ENCODE results near the gene ARGLU1.

ARGLU1 gene

DNA sequence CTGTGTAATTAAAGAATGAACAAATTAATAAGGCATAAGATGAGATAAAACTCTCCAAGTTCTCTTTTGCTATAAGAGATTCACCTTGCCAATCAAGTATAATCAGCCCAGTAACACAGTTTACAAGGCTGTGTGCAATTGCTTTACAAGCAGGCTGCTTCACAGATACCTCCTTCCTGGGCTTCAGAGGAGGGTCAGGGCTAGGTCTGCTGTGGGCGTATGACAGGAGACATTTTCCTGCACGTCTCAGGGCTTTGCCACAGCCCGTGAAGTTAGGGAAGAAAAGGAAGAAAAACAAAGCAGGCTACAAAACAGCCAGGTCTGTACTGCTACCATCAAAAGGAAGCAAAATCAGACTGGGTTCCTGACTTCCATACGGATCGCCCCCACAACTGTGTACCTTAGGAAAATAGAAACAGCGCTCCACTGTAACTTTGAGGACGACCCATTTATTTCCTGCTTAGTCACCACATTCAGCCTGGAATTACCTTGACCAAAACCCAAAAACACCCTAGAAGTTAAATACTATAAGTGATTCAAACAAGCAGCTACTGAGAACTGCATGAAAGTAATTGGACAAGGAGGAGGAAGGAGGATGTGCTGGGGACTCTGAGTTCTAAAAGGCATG is 44.9 kb downstream of the ARGLU1 start:
- DNase-seq: no peak

DNA sequence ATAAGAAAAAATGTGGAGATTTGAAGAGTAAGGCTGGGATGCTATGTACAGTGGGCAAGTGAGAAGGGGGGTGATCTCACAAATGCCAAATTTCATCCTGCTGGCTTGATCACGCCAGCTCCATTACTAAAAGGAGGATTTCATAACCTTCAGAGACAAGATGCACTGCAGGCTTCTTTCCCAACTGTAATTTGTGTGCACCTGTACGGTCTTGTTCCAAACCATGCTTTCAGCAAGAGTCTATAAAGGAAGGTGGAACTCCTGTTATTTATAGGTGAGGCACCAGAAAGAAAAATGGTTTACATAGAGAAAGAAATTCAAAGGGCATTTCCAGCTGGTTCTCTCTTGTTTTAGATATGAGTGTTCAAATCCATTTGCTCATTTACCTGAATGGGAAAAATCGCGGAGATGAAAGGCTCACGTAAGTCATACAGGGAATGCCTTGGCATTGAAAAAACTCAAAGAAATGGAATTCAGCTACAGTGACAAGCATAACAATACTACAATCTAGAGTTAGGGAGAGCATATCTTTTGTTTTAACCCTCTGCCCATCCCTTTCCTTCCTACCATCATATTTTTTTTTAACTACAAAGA is 45.7 kb downstream of the ARGLU1 start:
- no peak for DNase-seq

DNA sequence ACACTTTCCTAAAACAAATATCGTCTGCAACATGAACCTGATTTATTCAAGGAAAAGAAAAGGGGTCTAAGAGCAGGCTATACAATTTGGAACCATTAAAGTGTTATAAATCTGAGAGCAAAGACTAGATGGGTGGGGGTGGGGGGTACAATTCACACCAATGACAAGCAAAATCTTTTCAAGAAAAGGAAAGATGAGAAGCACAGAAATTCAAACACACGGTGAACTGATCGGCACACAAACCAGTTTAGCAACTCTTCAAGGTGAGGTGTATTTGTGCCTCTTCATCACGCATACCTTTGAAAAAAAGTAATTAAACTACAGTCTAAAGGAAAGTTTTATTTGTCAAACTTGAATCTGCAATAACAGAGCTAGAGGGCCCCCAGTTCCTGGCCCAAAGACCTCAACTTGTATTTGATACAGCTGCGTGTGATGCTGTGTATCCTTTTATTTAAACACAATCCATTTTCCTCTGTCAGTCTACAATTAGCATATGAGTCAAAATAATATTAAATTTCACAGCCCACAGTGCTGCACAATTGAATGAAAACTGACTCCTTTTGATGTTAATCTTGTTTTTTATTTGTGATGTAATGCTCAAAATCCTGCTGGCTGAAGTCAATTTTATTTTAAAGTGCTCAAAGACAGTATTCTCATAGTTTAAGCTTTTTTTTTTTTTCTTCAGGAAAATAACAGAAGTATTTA is 46.7 kb downstream of the ARGLU1 start:
- DNase-seq: no peak

- DNase-seq: no peak
These were observed 47.5 kb downstream of the ARGLU1 start for GRCh38 chr13:106520251-106521054.

- DNase-seq: no peak
These were observed 49.4 kb downstream of the ARGLU1 start for GRCh38 chr13:106518512-106518911.

GRCh38 chr13:106517109-106517847 is 50.7 kb downstream of the ARGLU1 start:
- DNase-seq: no peak

- no peak for DNase-seq
These were observed 52.2 kb downstream of the ARGLU1 start for GRCh38 chr13:106515635-106516254.

DNA sequence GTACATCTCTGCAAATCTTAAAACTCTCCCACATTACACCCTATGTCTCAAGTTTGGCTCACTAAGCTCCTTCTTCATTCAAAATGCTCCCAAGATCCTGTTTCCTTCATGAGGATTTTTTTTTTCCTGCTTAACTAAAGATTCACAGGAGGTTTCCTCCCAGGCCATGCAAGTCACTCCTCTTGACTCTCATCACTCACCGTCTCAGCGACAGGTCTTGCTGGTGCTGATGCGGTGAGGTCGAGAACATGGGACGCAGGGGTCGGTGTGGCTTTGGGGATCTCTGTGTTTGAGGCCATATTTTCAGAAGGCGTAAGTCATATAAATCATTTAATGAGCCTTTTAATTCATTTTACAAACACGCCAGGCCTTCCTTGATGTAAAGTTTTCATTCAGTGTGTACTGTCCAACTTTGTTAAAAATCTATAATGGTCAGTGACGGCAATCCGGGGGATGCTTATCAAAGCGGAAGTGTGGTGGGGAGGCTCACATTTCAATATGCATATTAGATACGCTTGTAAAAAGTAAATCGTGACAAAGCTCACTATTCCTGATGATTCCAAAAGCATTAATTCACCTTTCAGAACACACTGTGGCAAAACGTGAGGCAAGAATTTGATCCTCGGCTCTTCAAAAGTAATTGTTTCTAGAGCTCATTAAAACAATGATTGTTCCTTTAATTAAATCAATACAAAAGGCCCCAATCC is 52.9 kb downstream of the ARGLU1 start:
- DNase-seq: no peak

- no peak for DNase-seq
These were observed 54.6 kb downstream of the ARGLU1 start for GRCh38 chr13:106513025-106513983.

GRCh38 chr13:106507560-106508274 is 60.2 kb downstream of the ARGLU1 start:
- no peak for DNase-seq

DNA sequence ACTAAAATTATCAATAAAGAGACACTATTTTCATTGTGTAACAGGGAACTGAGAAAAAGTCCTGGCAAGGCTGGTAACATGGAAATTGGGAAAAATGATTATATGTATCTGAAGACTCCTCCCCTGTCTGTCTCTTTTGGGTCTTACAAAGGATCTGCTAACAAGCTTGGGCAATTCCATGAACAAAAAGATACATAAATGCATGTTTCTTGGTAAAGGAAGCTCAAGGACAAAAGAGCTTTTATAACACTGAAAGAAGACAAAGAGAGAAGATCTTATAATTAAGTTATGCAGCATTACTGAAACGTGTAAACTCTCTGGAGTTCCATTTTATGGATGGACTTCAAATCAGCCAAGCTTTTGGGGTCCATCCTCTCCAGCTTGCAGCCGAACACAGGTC is 61.7 kb downstream of the ARGLU1 start:
- no peak for DNase-seq

GRCh38 chr13:106505732-106506131 is 62.2 kb downstream of the ARGLU1 start:
- DNase-seq: no peak

- no peak for DNase-seq
These were observed 62.6 kb downstream of the ARGLU1 start for GRCh38 chr13:106505295-106505694.

GRCh38 chr13:106503730-106504453 is 64.0 kb downstream of the ARGLU1 start:
- DNase-seq: no peak

- DNase-seq: no peak
These were observed 64.7 kb downstream of the ARGLU1 start for GRCh38 chr13:106503272-106503671.

DNA sequence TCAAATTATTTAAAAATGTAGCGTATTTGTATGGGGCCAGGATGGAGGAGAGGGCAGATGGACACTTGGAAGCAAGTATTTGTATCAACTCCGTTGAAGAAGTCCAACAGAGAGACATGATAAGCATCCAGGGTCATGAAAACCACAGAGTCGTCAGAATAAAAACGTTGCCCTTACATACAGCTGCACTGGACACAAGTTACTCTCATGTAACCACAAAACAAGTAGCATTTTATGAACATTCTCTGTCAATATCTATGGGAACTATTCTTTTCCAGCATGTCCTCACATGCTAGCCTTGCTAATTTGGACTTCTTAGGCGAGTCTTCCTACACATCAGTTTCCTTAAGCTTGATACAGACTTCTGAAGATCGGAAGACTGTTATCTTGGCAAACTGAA is 67.5 kb downstream of the ARGLU1 start:
- DNase-seq: no peak

- no peak for DNase-seq
These were observed 68.0 kb downstream of the ARGLU1 start for GRCh38 chr13:106499896-106500295.

DNA sequence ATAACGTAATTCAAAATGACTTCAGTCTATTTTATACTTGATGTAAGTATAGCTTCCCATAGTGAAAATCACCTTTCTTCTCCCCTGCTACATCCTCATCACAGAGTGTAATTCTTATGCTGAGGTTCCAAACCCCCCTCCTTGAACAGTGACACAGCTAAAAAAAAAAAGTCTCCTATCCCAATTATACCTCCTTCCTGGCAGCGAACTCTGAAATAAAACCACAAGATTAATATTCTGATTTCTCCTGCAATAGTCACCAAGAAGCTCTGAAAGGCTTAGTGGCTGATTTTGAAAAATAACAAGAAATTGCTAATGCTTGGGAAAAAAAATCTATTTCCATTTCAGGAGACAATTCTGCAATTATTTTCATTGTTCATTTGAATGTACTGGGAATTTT is 68.8 kb downstream of the ARGLU1 start:
- DNase-seq: no peak

DNA sequence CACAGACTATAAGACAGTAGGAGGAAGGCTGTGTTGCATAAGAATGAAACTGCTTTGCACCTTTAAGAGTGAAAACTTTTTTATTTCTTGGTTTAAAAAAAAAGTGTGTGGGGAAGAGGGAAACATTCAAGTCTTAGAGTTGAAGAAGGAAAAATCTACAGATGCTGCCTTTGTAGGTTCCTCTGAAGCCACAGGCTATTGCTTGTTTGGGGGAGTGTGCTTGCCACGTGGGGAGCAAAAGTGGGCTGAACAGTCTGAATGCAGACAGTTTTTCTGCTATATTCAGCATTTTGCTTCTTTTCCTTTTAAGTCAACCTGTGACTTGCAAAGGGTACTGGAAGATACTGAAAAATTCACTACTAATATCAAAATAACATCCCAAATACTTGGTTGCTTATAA is 69.4 kb downstream of the ARGLU1 start:
- DNase-seq: no peak
